Renal pelvis (tissue), 4 donors: ENCODE results near the gene PRRT1B. TPM values are rescaled to one million over a fixed set of nuclear protein-coding genes. Genes with fewer than 3 reads are reported as not detected.

Experiments used
- DNase-seq: peaks from one replicate; pipeline ENCODE4 v3.0.0-alpha.2; 2013
- polyA plus RNA-seq, 3 donors: library from polyadenylated mRNA; unstranded; fragments of 120-200 nt; gene quantifications; one replicate each; pipeline ENCODE4 v1.2.1, GENCODE V29; 2013; ENCODE audit not compliant: insufficient read length in 3 of 3

The PRRT1B gene
- polyA plus RNA-seq, 3 donors, result 0.90 to 1.5 (median 1.5) TPM

- DNase-seq, result no peak
These were observed 50.5 kb downstream of the PRRT1B start for GRCh38 chr9:131595696-131596429.

- DNase-seq, result no peak
These were observed 51.1 kb downstream of the PRRT1B start for GRCh38 chr9:131596430-131596743.

GRCh38 chr9:131597246-131597645 is 51.9 kb downstream of the PRRT1B start:
- DNase-seq, result no peak

- DNase-seq, result no peak
These were observed 52.8 kb downstream of the PRRT1B start for GRCh38 chr9:131598121-131598520.

- no peak for DNase-seq
These were observed 56.4 kb downstream of the PRRT1B start for GRCh38 chr9:131601683-131602181.

GRCh38 chr9:131603199-131603598 is 57.9 kb downstream of the PRRT1B start:
- DNase-seq, result no peak

- DNase-seq, result no peak
These were observed 58.6 kb downstream of the PRRT1B start for GRCh38 chr9:131603711-131604439.

GRCh38 chr9:131605770-131606590 is 60.7 kb downstream of the PRRT1B start:
- DNase-seq, result no peak

- no peak for DNase-seq
These were observed 61.7 kb downstream of the PRRT1B start for GRCh38 chr9:131606896-131607567.

GRCh38 chr9:131607591-131607990 is 62.3 kb downstream of the PRRT1B start:
- DNase-seq, result no peak

- peak; percentile 71 for DNase-seq
These were observed 63.2 kb downstream of the PRRT1B start for GRCh38 chr9:131608493-131609037.

Other genes with a start within 250 kb of the PRRT1B start
- 100 to 1,000 TPM; 163 to 247 (median 183) TPM for gene PRRC2B, start 151.4 kb upstream of the PRRT1B start, polyA plus RNA-seq
- gene POMT1, start 42.6 kb upstream of the PRRT1B start, polyA plus RNA-seq, result 10 to 100 TPM; 36.9 to 50.9 (median 50.0) TPM
- gene UCK1, start 14.3 kb upstream of the PRRT1B start, polyA plus RNA-seq, result 10 to 100 TPM; 43.6 to 44.2 (median 43.8) TPM
- 10 to 100 TPM; 38.5 to 44.6 (median 39.7) TPM for gene RAPGEF1, start 194.6 kb downstream of the PRRT1B start, polyA plus RNA-seq